Tibial artery (tissue), 4 donors: ENCODE results near the gene POU2F1.
A peak's percentile ranks its signal among the peaks of the same experiment; 100 is the strongest.

Source experiments
- DNase-seq, 2 donors: peaks; one replicate each; pipeline ENCODE4 v3.0.0-alpha.2; 2019
- H3K27ac ChIP-seq, 2 donors: fragments of 200-600 bp; sonication (generic) in 1 of 2; 1 replicate in 1 of 2; 2 replicates in 1 of 2; pipeline ENCODE4 v1.5.1; 2018 to 2019; ENCODE audit warnings: mild to moderate bottlenecking in 1 of 2
- H3K27me3 ChIP-seq, 2 donors: fragments of 200-600 bp; sonication (generic) in 1 of 2; one replicate each; pipeline versions ENCODE4 v1.5.1 to v1.6.0; 2016 to 2019
- H3K36me3 ChIP-seq, 3 donors: fragments of 200-600 bp; sonication (generic) in 2 of 3; one replicate each; pipeline ENCODE4 v1.5.1; 2016 to 2019; ENCODE audit warnings: mild to moderate bottlenecking in 2 of 3
- H3K4me1 ChIP-seq, 4 donors: fragments of 200-600 bp; sonication (generic) in 2 of 4; 1 replicate in 3 of 4; 2 replicates in 1 of 4; pipeline ENCODE4 v1.5.1; 2016 to 2019
- H3K4me3 ChIP-seq, 2 donors: fragments of 200-600 bp; sonication (generic) in 1 of 2; 1 replicate in 1 of 2; 2 replicates in 1 of 2; pipeline ENCODE4 v1.5.1; 2018 to 2019; ENCODE audit warnings: mild to moderate bottlenecking in 2 of 2
- H3K9me3 ChIP-seq, 3 donors: fragments of 200-600 bp; sonication (generic) in 1 of 3; one replicate each; pipeline ENCODE4 v1.5.1; 2016 to 2019
- intact Hi-C: fragments of 100-400 bp; cut with DNase I; formaldehyde crosslinking; loops from one replicate; pipeline ENCODE4 v1.15.0; 2023; ENCODE audit warnings: low total_unique reads
- TF ChIP-seq, protein P1 (sequence below), 2 experiments: fragments of 200-600 bp in 1 of 2; fragments of 450-650 bp in 1 of 2; IDR thresholded peaks; one replicate each; pipeline ENCODE4 v1.5.1; 2017 to 2019; ENCODE audit warnings: antibody characterized with exemption in 2 of 2, mild to moderate bottlenecking in 1 of 2, moderate library complexity in 1 of 2

POU2F1 gene

DNA sequence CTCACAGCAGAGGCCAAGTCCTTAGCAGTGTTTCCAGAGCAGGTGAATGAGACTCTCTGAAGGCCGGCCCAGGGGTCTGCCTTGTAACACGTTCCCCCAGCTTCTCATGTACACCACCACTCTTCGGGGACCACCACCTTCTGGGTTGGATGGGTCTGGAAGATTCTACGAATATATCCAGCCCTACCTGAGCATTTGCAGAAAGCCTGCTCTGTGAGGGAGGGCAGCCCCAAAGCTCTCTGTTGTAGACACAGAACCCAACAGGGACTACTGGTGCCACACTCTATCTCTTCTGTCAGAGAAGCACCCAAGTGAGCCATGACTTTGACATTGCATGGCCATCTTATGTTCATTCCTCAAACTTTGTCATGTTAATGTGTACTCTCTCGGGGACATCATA lies 235.8 kb downstream of the POU2F1 start:
- TF ChIP-seq, protein P1, sequence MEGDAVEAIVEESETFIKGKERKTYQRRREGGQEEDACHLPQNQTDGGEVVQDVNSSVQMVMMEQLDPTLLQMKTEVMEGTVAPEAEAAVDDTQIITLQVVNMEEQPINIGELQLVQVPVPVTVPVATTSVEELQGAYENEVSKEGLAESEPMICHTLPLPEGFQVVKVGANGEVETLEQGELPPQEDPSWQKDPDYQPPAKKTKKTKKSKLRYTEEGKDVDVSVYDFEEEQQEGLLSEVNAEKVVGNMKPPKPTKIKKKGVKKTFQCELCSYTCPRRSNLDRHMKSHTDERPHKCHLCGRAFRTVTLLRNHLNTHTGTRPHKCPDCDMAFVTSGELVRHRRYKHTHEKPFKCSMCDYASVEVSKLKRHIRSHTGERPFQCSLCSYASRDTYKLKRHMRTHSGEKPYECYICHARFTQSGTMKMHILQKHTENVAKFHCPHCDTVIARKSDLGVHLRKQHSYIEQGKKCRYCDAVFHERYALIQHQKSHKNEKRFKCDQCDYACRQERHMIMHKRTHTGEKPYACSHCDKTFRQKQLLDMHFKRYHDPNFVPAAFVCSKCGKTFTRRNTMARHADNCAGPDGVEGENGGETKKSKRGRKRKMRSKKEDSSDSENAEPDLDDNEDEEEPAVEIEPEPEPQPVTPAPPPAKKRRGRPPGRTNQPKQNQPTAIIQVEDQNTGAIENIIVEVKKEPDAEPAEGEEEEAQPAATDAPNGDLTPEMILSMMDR (IDR thresholded peaks at IDR 0.05): no peak
- Histone ChIP-seq H3K36me3 (no peaks in the 10 kb centered on the region), H3K4me3 (peak overlapping the region in 1 of 2 donors; percentile 66), H3K27me3 (no peaks in the 10 kb centered on the region), H3K27ac (peak overlapping the region; percentile 90 to 94), H3K9me3 (no peaks in the 10 kb centered on the region), H3K4me1 (peaks cover 0 to 13% (median 3%) of the 10 kb centered on the region in 4 donors)
- DNase-seq: no peak
- intact Hi-C loops: no loop called here

DNA sequence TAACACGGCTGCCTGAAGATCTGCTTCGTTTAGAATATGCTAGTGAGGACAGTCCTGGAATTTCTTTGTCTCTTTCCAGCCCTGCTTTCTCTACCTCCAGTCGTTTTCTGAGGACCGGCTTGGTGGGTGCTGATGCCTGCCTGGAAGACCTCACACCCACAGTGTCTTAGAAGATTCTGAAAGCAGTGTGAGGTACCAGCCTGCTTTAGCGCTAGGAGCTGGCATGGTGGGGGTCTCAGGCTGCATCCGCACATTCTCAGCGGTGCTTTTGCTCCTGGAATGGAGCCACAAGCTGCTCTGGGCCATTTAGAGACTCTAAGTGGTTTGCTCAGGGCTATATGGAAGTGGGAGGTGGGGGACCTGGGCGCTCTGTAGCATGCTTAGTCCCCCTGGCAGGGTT lies 236.2 kb downstream of the POU2F1 start:
- no peaks in the 10 kb centered on the region for H3K36me3 ChIP-seq
- H3K27ac ChIP-seq: peak overlapping the region in 1 of 2 donors; percentile 90
- H3K4me1 ChIP-seq: peaks cover 0 to 13% (median 3%) of the 10 kb centered on the region in 4 donors
- H3K27me3 ChIP-seq: no peaks in the 10 kb centered on the region
- TF ChIP-seq, protein P1 (IDR thresholded peaks at IDR 0.05): no peak
- intact Hi-C loops: no loop called here
- no peak for DNase-seq
- H3K4me3 ChIP-seq: no peak overlapping the region
- H3K9me3 ChIP-seq: no peaks in the 10 kb centered on the region

DNA sequence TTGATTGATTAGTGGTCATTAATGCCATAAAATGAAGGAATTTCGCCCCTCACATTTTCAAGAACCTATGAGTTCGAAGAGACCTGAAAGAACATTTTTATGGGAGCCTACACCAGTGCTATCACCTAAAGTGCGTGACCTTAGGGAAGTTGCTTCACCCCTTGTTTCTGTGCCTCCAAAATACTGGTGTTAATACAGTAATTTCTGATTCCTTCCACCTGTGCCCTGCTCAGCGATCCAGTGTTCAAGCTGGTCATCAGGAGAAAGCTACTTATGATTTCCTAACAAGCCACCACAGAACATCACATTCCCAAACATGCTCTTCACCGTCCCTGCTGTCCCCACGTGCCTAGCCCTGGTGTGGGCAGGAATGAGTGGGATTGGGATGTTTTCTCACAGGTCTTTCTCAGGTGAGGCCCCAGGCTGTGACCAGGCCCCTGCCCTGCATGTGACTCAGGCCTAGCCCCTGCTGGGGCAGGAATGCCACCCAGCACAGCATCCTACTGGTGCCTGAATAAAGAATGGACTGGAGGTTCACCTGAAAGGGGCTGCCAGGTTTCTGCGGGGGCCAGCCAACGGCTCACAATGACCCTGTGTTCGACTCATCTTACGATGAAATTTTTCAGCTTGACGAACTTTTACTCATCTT lies 237.4 kb downstream of the POU2F1 start:
- intact Hi-C loops: no loop called here
- Histone ChIP-seq H3K4me3 (no peak overlapping the region), H3K4me1 (peaks cover 0 to 13% (median 3%) of the 10 kb centered on the region in 4 donors), H3K9me3 (no peaks in the 10 kb centered on the region), H3K36me3 (no peaks in the 10 kb centered on the region), H3K27ac (no peak overlapping the region), H3K27me3 (no peaks in the 10 kb centered on the region)
- DNase-seq: no peak
- TF ChIP-seq, protein P1 (IDR thresholded peaks at IDR 0.05): no peak

DNA sequence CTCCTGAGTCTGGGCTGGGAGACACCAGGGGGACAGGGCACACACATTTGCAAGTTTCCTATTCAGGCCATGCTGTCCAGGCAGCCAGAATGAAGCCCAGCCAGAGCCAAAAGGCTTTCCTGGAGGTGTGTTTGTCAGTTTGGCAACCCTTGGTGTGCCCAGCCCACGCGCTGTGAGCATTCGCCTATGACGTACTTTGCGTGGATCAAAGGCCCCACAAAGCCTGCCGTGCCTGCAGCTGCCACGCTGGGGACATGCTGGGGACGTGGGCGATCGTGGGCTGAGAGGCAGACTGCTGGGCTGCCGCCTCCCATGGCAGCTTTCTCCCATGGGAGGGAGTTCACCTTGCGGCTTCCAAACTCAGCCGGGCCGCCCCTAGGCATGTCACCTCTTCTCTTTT lies 240.2 kb downstream of the POU2F1 start:
- H3K9me3 ChIP-seq: no peaks in the 10 kb centered on the region
- H3K27me3 ChIP-seq: no peaks in the 10 kb centered on the region
- H3K4me1 ChIP-seq: peaks cover 0 to 5% (median 0%) of the 10 kb centered on the region in 4 donors
- DNase-seq: no peak
- H3K27ac ChIP-seq: no peak overlapping the region
- TF ChIP-seq, protein P1 (IDR thresholded peaks at IDR 0.05): no peak
- no peak overlapping the region for H3K4me3 ChIP-seq
- intact Hi-C loops: no loop called here
- no peaks in the 10 kb centered on the region for H3K36me3 ChIP-seq

DNA sequence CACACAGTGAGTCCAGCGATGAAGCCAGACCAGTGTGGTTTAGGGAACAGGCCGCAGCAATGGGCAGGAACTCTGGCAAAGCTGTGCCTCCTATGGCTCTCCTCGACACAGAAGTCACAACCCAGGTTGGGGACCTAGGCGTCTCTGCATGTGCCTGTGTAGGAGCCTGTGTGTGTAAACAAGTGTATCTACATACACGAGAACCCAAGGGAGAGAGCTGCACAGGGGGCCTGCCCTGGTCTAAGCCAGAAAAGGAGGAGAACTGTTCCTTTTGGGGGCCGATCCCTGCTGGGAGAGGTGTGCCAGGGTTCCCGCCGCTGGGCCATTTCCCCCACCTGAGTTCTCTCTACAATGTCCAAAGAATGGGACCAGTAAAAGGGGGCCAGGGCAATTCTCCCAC lies 241.7 kb downstream of the POU2F1 start:
- TF ChIP-seq, protein P1 (IDR thresholded peaks at IDR 0.05): no peak
- no peak overlapping the region for H3K4me3 ChIP-seq
- no peak overlapping the region for H3K27ac ChIP-seq
- H3K4me1 ChIP-seq: no peaks in the 10 kb centered on the region
- peak in 1 of 2 donors; percentile 21 for DNase-seq
- H3K9me3 ChIP-seq: no peaks in the 10 kb centered on the region
- H3K27me3 ChIP-seq: no peaks in the 10 kb centered on the region
- intact Hi-C loops: no loop called here
- no peaks in the 10 kb centered on the region for H3K36me3 ChIP-seq
